ENCODE results near the gene PTPRD. TPM values are rescaled to one million over a fixed set of nuclear protein-coding genes. Genes with fewer than 3 reads are reported as not detected.

PTPRD gene
- total RNA-seq, 1 experiment from 2014 or later: 32.5 TPM

- Histone ChIP-seq H3K4me2 (ENCODE audit: insufficient read depth, insufficient read length, low read length) (no peak overlapping the region), H2AFZ (ENCODE audit: low read length) (no peak overlapping the region), H2BK5ac (ENCODE audit: insufficient read length, low read length) (no peak overlapping the region), H3K23me2 (ENCODE audit: insufficient read length, low read depth, low read length, poor library complexity, severe bottlenecking) (no peaks in the 10 kb centered on the region), H3K4me1 (ENCODE audit: insufficient read depth, low read length) (no peaks in the 10 kb centered on the region), H3K14ac (ENCODE audit: insufficient read depth, low read length) (no peak overlapping the region), H3K27ac (ENCODE audit: insufficient read length, low read depth, low read length) (no peak overlapping the region), H3K27me3 (ENCODE audit: insufficient read depth, low read length) (no peaks in the 10 kb centered on the region), H3K79me1 (ENCODE audit: insufficient read depth, low read depth, low read length, poor library complexity, severe bottlenecking) (no peaks in the 10 kb centered on the region), H4K91ac (ENCODE audit: insufficient read length, low read depth, low read length) (no peak overlapping the region), H3K23ac (ENCODE audit: insufficient read length, low read depth, low read length) (no peak overlapping the region), H2BK120ac (ENCODE audit: low read depth, low read length, poor library complexity, severe bottlenecking) (no peak overlapping the region), H4K5ac (ENCODE audit: insufficient read length, low read depth, low read length) (no peak overlapping the region), H2BK15ac (ENCODE audit: low read depth, low read length) (no peak overlapping the region), H3K4ac (ENCODE audit: low read depth, low read length) (no peak overlapping the region), H3K9ac (ENCODE audit: extremely low read depth, insufficient read length, low read length) (no peak overlapping the region), H4K8ac (replicated peaks; ENCODE audit: insufficient read length, low read depth, low read length) (no peak overlapping the region), H3K79me2 (ENCODE audit: insufficient read depth, low read length) (no peaks in the 10 kb centered on the region), H2AK5ac (ENCODE audit: insufficient read length, low read length) (no peak overlapping the region), H3T11ph (ENCODE audit: low read length) (no peak overlapping the region), H3K56ac (ENCODE audit: insufficient read length, low read depth, low read length) (no peak overlapping the region), H2BK20ac (ENCODE audit: low read depth, low read length, poor library complexity, severe bottlenecking) (no peak overlapping the region), H4K20me1 (ENCODE audit: control insufficient read depth, insufficient read depth, insufficient read length) (no peaks in the 10 kb centered on the region), H3K18ac (ENCODE audit: insufficient read length, low read depth, low read length) (no peak overlapping the region), H2BK12ac (ENCODE audit: insufficient read length, low read depth, low read length) (no peak overlapping the region), H3K9me3 (ENCODE audit: control insufficient read depth, low read depth, low read length) (no peaks in the 10 kb centered on the region)
- Mint-ChIP-seq H3K36me3 (ENCODE audit: insufficient read depth in 1 of 3, low read depth in 3 of 3) (no peaks in the 10 kb centered on the region), H3K27me3 (ENCODE audit: low read depth) (peaks cover 6% of the 10 kb centered on the region), H3K9me3 (no peaks in the 10 kb centered on the region), H3K4me3 (no peak overlapping the region), H3K4me1 (no peaks in the 10 kb centered on the region), H3K27ac (no peak overlapping the region)
- TF ChIP-seq CTCF (conservative IDR thresholded peaks at IDR 0.05): no peak
- WGBS (ENCODE audit: extremely low coverage, insufficient read length, low lambda C conversion rate): no CpG with 5 or more reads among the region's 4 CpGs
- no peak for DNase-seq
These were observed 7.4 kb downstream of the PTPRD start for GRCh38 chr9:10605388-10605787.

Data from H9 (cell line).